Astrocyte of the cerebellum (primary cell): ENCODE data around the gene ZBTB9.

Source experiments
- DNase-seq: peaks from one replicate; pipeline ENCODE4 v3.0.0-alpha.2; 2011; ENCODE audit warnings: low read depth
- H3K4me3 ChIP-seq: 2 replicates; pipeline ENCODE4 v1.5.1; 2011; ENCODE audit warnings: mild to moderate bottlenecking, low read depth, low read length, moderate library complexity
- in situ Hi-C: cut with HindIII; loops from 2 replicates; pipeline ENCODE4 v1.10.0; 2017; ENCODE audit warnings: low sequenced_read_pairs
- TF ChIP-seq, protein P1 (sequence below): IDR thresholded peaks from 2 replicates; pipeline ENCODE4 v1.5.1; 2012; ENCODE audit warnings: low read length, low read depth, moderate library complexity, mild to moderate bottlenecking; ENCODE audit errors: missing control alignments

ZBTB9 gene

DNA sequence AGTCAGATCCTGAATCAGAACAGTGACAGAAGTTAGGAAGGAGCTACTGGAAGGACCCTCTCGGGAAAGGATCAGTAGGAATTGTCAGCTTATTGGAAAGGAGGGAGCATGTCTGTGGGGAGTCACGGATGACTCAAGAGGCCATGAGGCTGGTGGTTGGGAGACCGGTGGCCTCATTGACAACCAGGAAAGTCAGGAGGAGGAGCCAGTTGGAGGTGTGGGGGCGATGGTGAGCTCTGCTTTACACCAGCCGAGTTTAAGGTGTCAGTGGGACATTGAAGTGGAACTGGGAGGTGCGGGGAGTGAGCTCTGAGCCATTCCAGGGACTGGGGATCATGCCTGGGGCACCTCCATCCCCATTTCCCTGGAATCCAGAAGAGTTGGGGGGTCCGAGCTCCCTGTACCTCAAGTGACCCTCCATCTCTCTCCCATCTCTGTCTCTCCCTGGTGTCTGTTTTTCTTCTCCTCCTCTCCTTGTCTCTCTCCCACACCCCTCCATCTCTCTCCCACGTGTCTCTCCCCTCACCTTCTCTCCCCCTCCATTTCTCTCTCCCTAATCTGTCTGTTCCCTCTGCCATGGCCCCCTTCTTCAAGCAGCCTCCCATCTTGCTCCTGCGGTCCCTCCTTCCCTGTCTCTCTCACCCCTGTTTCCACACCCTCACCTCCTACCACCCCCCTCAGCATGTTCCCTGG lies 14.3 kb upstream of the ZBTB9 start:
- in situ Hi-C loops, result no loop called here
- TF ChIP-seq, protein P1, sequence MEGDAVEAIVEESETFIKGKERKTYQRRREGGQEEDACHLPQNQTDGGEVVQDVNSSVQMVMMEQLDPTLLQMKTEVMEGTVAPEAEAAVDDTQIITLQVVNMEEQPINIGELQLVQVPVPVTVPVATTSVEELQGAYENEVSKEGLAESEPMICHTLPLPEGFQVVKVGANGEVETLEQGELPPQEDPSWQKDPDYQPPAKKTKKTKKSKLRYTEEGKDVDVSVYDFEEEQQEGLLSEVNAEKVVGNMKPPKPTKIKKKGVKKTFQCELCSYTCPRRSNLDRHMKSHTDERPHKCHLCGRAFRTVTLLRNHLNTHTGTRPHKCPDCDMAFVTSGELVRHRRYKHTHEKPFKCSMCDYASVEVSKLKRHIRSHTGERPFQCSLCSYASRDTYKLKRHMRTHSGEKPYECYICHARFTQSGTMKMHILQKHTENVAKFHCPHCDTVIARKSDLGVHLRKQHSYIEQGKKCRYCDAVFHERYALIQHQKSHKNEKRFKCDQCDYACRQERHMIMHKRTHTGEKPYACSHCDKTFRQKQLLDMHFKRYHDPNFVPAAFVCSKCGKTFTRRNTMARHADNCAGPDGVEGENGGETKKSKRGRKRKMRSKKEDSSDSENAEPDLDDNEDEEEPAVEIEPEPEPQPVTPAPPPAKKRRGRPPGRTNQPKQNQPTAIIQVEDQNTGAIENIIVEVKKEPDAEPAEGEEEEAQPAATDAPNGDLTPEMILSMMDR, result no peak
- no peak overlapping the region for H3K4me3 ChIP-seq
- DNase-seq, result no peak

DNA sequence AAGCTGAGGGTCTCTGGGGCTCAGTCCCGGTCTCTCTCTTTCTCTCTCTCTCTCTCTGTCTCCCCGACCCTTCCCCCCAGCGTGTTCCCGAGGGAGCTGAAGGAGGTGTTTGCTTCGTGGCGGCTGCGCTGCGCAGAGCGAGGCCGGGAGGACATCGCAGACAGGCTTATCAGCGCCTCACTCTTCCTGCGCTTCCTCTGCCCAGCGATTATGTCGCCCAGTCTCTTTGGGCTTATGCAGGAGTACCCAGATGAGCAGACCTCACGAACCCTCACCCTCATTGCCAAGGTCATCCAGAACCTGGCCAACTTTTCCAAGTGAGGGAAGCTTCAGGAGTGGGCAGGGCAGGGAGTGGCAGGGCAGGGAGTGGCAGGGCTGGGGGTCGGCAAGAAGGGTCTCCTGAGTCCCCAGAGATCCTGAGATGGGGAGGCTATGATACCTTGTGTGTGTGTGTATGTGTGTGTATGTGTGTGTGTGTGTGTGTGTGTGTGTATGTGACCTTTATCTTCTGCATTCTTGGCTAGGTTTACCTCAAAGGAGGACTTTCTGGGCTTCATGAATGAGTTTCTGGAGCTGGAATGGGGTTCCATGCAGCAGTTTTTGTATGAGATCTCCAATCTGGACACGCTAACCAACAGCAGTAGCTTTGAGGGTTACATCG lies 13.6 kb upstream of the ZBTB9 start:
- in situ Hi-C loops, result no loop called here
- TF ChIP-seq, protein P1, result no peak
- H3K4me3 ChIP-seq, result no peak overlapping the region
- no peak for DNase-seq

DNA sequence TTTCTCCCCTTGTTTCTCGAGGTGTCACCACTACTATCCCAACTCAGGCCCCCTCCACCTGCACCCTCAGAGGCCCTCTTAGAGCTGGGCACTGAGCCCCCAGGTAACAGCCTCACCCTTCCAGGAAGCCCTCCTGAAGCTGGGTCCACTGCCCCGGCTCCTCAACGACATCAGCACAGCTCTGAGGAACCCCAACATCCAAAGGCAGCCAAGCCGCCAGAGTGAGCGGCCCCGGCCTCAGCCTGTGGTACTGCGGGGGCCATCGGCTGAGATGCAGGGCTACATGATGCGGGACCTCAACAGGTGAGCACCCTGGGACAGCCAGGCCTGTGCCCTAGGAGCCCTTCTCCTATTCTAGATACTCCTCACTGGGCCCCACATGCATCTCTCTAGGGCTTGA lies 12.9 kb upstream of the ZBTB9 start:
- in situ Hi-C loops, result no loop called here
- H3K4me3 ChIP-seq, result no peak overlapping the region
- DNase-seq, result no peak
- TF ChIP-seq, protein P1, result no peak

DNA sequence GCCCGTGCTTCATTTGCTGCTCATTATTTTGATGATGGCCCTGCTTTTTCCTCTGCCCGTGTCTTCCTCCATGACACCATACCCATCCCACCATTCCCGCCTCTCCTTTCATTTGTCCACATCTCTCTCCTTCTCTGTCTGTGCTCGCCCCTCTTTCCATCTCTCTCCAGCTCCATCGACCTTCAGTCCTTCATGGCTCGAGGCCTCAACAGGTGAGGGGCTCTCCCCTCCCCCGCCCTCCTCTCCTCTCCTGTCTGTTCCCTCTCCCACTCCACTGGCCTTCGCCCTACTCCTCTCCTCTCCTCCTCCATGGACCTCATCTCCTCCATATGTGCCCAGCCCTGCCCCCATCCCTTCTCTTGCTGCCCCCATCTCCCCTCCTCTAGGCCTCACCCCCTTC lies 12.1 kb upstream of the ZBTB9 start:
- in situ Hi-C loops, result no loop called here
- H3K4me3 ChIP-seq, result no peak overlapping the region
- no peak for DNase-seq
- TF ChIP-seq, protein P1, result no peak

DNA sequence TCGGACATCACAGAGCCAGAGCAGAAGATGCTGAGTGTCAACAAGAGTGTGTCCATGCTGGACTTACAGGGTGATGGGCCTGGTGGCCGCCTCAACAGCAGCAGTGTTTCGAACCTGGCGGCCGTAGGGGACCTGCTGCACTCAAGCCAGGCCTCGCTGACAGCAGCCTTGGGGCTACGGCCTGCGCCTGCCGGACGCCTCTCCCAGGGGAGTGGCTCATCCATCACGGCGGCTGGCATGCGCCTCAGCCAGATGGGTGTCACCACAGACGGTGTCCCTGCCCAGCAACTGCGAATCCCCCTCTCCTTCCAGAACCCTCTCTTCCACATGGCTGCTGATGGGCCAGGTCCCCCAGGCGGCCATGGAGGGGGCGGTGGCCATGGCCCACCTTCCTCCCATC lies 11.4 kb upstream of the ZBTB9 start:
- in situ Hi-C loops, result no loop called here
- TF ChIP-seq, protein P1, result no peak

DNA sequence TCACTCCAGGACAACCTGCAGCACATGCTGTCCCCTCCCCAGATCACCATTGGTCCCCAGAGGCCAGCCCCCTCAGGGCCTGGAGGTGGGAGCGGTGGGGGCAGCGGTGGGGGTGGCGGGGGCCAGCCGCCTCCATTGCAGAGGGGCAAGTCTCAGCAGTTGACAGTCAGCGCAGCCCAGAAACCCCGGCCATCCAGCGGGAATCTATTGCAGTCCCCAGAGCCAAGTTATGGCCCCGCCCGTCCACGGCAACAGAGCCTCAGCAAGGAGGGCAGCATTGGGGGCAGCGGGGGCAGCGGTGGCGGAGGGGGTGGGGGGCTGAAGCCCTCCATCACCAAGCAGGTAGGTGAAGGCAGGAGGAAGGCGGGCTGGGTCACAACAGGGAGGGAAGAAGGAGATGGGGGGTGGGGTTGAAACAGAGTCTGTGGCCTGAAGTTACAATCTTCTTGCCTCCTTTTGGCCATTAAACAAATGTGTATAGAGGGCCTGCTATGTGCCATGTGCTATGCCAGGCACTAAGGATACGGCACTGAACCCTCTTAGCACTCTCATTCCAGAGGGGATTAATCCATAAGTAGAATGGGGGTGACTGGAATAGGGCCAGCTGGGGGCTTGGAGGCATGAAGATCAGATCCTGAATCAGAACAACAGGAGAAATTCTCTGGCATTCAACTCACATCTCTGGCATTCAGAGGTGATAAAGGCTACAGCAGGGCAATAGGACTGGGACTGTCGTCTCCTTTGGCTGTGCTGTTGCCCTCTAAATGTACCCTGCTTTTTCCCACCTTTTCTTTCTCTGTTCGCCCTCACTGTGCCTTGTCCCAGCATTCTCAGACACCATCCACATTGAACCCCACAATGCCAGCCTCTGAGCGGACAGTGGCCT lies 10.5 kb upstream of the ZBTB9 start:
- in situ Hi-C loops, result no loop called here
- no peak overlapping the region for H3K4me3 ChIP-seq
- DNase-seq, result no peak
- TF ChIP-seq, protein P1, result no peak

More for the DNA sequence above, 11.4 kb upstream of the ZBTB9 start:
- no peak overlapping the region for H3K4me3 ChIP-seq
- DNase-seq, result no peak
